ENCODE measurements around the gene CARMIL1. TPM values are rescaled to one million over a fixed set of nuclear protein-coding genes. Genes with fewer than 3 reads are reported as not detected.

CARMIL1 gene
- polyA plus RNA-seq, 10 donors = 2.6 to 7.1 (median 3.7) TPM

DNA sequence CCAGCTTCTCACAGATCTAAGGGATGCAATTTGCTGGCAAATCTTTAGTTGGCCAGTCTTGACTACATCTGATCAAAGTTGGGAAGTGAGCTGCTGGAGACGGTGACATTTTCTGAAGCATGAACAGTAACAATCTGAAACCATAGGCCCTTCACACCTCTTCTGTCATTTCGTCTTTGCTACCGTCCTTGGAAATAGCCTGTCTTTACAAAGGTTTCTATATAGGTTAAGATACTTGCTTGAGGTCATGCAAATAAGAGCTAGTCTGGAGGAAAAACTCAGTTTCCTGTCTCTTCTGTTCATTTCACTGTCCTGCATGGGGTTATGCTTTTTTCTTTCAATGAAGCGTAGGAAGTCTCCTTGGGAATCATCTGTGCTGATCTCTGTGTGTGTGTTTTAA is 55.6 kb downstream of the CARMIL1 start:
- DNase-seq = no peak

DNA sequence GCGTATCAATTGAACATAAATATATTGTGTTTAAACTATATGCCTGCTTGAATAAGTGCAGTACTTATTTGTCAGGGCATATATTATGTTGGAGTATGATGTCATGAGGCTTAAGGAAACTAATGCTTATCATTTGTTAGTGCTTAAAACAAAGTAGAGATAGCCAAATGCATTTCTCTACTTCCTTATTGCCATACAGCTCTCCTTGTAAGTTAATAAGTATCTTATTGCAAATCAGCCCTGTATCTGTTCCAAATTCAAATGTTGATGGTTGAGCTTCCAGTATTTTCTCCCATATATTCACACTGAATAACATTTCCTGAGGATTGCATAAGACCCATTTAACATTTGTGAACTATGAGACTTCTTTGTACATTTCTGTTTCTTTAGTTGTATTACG is 57.8 kb downstream of the CARMIL1 start:
- no peak for DNase-seq

DNA sequence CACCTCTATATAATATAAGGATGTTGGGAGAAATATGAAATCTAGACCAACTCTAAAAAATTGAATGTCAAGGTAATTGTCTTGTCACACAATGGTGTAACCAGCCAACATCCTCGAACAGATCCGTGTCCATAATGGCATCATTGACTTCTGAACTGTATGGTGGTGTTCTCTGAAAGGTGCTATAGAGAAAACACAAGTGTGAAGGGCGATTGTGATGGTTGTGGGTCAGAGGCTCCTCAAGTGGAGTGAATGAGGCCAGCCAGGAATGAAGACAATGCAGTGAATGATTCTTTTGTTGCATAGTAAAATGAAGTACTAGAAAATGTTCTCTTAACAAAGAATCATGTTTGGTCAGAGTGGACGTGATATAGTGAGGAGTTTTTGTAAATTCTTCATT is 58.3 kb downstream of the CARMIL1 start:
- DNase-seq = no peak

DNA sequence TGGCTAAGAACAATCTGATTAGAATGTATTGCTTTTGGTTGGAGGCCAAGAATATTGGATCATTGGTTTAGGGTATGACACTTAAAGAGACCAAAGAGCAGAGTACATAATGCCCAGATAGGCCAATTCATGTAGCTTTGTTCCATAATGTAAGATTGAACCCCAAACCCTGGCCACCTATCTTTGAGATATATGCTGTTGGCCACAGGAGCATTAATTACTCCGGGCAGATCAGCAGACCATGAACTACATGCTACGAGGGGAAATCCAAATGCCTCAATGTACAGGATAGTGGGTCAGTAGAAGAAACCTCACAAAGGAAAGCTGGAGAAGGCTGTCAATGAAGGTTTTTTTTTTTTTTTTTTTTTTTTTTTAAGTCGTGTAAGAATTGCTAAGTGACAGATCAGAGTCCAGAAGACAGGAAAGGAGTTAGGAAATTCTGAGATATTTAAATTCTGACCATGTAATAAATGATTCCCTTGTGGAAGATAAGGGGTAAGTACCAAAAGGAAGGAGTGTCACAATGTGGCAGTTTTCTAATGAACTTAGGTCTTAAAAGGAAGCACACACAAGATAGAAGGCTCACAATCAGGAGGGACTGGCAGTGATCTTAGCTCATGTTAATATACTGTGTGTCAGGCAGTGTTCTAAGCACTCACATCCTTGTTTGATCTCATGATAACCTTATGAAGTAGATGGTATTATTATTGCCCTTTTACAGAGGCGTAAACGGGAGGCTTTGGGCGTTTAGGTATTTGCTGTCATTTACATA is 61.4 kb downstream of the CARMIL1 start:
- DNase-seq = no peak

DNA sequence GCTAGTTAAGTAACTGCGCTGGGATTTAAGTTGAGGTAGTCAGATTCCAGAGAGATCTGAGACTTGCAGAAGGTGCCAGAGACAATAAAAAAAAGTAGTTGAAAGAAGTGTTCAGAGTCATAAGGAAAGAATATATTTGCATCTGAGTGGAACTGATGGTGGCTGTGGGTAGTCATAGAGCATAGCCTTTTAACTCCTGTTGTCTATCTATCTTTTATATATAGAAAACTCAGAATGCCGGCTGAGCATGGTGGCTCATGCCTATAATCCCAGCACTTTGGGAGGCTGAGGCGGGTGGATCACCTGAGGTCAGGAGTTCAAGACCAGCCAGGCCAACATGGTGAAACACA is 62.0 kb downstream of the CARMIL1 start:
- no peak for DNase-seq

DNA sequence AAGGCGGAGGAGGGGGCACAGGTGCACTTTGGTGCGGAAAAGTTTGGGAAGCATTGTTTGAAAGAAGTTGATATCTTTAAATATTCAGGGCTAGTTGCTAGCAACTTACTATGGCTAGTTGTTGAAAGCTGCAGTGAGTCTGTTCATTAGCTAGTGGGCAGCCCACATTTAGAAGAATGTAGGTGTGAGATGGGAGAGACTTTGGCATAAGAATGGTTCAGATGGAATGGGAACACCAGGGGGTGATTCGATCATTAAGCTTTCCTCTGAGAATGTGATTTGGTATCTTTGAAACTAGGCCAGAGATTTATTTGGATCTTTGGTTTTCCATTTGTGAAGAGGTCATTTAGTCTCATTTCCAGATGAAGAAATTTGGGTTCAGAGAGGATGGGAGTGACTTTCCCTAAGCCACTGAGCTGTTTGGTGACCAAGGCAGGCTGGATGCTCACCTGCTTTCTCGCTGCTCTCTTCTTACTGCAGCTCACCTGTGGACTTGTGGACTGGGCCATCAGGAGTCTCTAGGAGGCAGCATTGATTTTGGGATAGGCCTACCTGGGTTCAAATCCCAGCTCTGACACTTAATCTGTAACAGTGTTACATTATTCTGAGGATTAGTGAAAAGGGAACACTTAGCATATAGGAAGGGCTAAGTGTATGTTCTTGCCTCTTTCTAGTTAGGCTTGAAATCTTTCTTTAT is 62.9 kb downstream of the CARMIL1 start:
- DNase-seq = no peak

DNA sequence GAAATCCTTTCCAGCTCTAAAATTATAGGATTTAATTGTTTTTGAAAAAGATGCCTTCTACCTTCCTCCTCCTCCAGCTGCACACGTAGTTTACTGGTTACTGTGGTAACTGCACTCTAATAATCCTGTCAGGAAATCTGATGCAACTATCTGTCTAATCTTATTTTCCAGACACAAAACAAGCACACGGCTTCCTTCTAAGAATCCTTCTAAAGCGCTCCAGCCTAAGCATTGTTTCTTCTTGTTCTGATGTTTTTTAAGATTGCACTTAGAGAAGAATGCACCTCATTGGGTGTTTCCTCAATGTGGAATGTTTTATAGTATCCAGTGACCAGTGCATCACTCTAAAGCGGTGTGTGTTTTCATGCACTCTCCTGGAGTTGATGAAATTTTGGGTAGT is 63.6 kb downstream of the CARMIL1 start:
- DNase-seq = peak; percentile 16 to 51 (median 16)

DNA sequence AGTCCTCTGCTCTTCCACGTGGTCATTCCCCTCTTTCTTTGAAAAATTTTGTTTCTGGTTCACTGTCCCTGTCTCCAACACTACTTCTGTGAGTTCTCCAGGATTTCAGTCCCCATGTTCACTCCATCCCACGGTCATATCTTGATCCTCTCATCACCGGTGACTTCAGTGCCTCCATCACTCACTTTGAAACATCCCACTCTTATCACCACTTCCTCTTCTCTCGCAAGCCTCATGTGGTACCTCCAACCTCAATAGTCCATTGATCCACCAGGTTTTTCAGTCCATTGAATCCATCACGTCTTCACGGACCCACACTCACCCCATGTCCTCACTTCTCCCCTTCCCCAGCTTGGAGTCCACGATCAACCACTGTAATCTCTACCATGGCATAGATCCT is 64.8 kb downstream of the CARMIL1 start:
- no peak for DNase-seq

DNA sequence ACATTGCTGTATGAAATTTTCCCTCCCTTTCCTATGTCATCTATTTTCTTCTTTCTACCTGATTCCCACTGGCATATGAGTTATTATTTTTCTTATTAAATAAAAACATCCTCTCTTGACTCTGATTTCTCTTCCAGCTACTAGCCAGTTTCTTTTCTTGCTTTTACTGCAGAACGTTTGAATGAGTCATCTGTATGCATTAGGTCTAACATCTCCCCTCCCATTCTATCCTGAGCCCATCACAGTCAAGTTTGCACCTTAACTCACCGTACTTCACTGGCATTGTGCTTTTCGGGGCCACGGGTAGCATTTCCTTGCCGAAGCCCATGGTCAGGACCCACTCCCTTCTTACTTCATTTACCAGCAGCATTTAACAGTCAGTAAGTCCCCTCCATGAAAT is 65.7 kb downstream of the CARMIL1 start:
- DNase-seq = no peak

DNA sequence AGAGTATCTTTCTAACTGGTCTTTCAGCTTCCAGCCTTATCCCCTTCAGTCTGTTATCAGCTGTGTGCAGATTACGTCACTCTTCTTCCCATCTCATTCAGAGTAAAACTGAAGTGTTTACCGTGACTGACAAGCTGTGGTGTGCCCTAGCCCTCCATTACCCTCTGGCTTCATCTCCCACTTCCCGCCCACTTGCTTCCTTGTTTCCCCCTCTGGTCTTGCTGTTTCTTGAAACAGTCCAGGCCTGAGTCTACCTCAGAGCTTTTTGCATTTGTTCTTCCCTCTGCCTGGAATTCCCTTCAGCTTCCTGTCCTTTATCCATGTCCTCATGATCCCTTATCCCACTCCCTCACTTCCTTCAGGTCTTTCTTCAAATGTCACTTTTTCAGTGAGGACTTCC is 66.9 kb downstream of the CARMIL1 start:
- DNase-seq = no peak

DNA sequence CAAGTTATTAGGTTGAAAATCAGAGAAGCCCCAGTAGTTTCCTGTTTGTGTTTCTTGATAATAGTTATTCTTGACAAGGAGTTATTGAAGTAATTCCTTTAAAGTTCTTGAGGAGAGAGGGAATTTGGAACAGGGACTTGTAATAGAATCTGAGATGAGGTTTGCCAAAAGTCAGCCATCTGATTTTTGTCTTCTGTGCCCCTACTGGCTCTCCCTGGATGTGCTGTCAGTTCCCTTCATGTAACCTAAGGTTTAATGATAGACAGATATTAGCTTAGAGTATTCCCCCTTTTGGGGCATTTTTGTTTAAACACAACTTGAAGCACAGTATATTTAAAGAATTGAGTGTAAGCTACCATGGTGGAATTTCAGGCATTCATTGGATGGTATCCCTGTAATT is 71.4 kb downstream of the CARMIL1 start:
- DNase-seq = no peak

DNA sequence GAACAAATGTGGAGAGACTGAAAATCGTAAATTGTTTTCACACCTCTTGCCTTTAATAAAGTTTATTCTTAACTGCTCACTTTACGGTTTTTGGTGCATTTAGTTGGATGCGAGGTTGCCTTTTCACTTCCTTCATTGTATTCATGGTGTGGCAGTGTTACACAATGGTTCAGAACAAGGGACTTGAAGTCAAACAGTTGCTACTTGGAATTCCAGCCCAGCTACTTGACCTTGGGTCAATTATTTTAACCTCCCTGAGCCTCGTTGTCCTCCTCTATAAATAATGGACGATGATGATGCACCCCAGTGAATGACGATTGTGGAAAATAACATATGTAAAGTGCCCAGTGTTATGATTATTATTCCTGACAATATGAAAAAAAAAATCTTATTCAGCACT is 72.3 kb downstream of the CARMIL1 start:
- no peak for DNase-seq

DNA sequence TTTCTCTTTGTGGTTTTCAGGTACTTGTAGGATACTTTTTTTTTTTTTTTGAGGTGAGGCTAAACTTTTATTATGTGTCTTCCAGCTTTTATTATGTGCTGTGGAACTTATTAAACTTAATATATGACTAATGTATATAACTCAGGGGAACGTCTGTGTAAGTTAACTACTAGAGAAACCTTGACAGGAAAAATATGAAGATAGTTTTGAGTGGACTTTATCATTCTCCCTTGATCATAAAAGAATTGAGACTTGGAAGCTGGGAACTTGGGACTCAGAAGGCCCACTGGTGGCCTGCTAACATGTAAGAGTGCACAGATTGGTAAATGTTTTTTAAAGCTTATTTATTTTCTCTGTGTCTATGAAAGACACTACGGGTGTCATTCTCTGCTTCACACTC is 73.1 kb downstream of the CARMIL1 start:
- no peak for DNase-seq

DNA sequence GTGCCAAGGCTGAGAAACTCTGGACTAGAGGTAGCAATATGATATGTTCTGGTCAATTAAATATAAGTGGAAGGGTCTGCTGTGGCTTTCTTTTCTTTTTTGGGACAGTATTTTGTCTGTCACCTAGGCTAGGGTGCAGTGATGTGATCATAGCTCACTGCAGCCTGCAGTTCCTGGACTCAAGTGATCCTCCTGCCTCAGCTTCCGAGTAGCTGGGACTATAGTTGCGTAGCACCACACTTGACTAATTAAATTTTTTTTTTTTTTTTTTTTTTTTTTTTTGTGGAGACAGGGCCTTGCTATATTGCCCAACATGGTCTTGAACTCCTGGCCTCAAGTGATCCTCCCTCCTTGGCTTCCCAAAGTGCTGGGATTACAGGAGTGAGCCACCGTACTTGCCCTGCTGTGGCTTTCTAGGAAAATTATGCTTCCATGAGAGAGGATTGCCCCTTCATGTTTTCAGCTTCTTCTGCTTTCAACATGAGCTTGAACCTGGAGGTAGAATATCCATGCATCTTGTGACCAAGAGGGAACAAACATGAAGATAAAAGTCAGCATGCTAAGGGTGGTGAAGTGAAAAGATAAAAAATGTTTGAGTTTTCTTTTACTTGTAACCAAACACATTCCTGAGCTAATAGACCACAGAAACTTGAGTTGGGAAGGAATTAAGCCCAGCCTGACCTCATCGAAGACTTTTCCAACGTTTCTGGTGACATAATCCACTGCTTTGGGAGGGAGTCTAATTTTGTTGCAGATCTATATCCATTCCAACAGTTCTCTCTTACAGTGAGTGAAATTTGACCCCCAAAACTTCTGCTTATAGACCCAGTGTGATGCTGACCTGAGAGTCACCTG is 75.1 kb downstream of the CARMIL1 start:
- peak; percentile 54 to 76 (median 74) for DNase-seq

DNA sequence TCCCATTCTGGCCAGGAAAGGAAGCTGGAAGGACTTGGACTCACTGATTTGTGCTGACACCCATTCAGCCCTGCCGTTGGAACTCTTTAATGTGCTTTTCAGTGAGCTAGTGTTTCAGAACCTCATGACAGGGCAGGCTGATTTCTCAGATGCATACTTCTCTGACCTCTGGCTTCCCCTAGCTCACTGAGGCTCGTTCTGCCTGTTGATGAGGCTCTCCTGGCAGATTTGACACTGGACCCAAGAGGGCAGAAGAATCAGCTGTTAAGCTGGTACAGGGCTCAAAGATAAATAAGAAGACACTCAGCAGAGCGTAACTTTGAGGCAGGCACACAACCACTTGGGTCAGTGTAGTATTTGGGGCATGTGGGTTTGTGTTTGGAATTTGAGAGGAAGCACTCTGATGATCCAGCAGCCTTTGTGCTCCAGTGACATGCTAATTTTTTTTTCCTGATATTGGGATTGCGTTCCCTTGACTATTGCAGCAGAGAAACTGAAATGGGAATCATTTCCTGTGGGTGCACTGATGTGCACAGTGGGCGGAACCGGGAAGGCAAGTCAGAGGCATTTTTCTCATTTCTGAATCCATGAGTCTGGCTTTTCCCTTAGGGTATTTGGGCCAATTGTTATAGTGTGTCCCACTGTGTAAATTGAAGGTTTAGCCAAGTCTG is 80.2 kb downstream of the CARMIL1 start:
- peak in 2 of 3 donors; percentile 45 to 57 for DNase-seq

DNA sequence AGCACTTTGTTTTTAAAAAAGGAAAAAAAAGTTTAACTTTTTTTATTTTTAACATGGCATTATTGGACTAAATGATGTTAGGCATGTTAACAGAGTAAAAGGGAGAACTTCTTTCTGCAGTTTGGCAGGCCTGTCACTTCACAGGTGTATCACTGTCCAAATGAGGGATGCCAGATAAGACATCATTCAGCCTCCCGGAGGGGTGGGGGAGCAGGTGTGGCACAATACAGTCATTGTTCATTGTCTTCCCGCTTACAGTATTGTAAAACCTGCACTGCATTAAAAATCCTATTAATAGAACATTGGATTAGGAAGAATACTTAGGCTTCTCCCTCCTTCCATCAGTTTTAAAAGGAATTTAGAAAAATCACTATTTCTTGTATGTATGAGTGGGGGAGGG is 80.7 kb downstream of the CARMIL1 start:
- peak in 1 of 3 donors; percentile 34 for DNase-seq

DNA sequence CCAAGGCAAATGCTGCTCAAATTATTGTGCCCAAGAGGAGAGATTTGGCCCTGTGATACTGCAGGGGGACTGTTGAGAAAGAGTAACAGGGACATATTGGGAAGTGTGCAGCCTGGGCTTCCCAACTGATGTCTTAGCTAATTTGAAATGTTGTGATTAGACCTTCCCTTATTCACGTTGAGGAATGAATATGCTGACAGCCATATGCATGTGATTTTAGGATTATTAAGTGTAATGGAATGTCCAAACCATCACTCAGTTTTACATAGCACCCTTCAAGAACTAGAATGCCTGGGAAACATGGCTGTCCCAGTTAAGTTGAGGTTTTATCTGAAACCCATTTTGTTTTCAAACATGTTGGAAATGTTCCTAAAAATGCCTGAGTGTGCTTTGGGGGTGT is 81.4 kb downstream of the CARMIL1 start:
- peak in 1 of 3 donors; percentile 80 for DNase-seq

DNA sequence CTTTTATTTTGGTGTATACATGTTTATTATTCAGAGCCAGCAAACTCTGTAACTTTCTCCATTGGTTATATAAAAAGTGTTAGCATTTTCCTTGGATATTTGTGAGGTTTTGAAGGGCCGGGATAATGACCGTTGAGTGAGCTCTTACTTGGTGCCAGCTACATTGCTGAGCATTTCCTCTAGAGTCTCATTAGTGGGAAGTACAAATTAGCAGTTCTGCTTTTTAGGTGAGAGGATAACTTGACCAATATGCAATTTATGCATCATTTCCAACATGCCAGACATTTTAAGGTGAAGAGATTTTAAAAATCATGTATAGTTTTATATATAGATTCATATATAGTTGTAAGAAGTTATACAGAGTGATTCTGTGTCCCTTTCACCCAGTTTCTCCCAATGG is 84.3 kb downstream of the CARMIL1 start:
- DNase-seq = no peak

DNA sequence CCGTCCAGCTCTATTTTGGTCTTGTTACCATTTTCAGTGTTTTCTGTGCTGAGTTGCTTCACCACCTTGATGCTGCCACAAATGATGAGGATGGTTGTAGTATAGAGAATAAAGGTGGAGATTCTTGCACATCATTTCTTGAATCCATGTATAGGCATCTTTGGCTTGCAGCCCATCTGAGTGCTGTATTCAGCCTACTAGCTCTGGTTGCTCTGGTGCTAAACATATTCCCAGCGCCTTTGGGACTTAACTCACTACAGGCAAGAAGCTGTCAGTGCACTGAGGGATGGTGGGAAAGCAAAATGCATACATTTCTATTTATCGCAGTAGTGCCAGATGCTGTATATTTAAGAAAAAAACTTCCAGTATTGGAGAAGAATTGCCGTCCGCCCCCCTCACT is 86.0 kb downstream of the CARMIL1 start:
- DNase-seq = no peak

DNA sequence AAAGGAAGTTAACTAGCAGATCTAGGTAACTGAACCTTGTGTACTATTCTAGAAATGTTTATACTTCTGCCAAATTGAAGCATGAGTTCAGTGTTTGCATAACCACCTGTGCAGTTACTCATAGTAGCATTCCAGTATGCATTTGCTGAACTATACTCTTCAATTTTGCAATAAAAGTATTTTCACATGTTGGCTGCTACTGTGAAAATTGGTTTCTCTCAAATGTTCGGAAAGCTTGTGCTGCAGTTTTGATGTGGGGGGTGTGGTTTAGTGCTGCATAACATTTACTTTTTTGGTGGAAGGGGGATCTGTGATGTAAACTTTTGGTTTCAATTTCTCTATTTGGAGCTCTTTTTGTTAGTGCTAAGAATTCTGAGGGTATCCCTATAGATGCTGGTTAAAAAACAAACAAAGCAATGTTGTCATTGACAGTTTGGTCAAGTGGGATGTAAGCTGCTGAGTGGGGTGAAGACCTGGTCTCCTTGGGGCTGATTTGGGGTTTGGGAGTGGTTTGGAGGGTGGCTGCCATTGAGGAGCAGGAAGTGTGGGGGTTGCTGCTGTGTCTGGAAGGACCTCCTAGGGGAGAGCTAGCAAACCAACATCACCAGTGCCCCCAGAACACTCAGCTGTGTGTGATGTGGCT is 87.8 kb downstream of the CARMIL1 start:
- DNase-seq = no peak

DNA sequence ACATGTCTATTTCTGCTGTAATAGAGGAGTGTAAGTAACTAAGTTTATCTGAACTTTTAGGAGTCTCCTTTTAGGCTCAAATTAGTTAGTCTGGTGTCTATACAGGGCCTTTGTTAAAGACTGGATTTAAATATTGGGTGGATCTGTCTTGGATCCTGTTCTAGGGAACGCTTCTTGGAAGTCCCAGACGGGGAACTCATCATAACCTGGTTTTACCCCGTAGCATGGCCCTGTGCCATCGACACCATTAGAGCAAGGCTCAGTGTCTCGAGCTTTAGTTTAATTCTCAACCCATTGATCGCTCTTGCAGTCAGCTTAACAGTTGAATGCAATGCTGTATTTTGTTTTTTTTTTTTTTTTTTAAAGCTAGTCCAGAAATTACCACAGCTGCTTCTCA is 89.9 kb downstream of the CARMIL1 start:
- DNase-seq = peak in 2 of 3 donors; percentile 51 to 69
